ENCODE results near the gene TYW5.

DNA sequence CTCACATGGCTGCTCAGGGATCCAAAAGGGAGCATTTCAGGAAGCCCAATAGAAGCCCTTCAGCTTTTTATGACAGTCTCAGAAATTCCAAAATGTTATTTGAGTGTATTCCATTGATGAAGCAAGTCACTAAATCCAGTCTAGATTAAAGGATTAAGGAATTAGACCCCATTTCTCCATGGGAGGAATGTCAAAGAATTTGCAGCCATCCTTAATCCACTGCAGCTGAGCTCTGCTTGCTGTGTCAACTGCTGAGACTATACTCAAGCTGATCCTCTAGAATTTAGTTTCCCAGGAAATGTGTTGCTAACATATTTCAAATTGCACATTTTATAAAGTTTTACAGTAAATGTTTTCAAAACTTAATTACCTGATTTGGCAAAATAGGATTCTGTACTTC, 72.6 kb downstream of the TYW5 start:
- TF ChIP-seq, protein P1, sequence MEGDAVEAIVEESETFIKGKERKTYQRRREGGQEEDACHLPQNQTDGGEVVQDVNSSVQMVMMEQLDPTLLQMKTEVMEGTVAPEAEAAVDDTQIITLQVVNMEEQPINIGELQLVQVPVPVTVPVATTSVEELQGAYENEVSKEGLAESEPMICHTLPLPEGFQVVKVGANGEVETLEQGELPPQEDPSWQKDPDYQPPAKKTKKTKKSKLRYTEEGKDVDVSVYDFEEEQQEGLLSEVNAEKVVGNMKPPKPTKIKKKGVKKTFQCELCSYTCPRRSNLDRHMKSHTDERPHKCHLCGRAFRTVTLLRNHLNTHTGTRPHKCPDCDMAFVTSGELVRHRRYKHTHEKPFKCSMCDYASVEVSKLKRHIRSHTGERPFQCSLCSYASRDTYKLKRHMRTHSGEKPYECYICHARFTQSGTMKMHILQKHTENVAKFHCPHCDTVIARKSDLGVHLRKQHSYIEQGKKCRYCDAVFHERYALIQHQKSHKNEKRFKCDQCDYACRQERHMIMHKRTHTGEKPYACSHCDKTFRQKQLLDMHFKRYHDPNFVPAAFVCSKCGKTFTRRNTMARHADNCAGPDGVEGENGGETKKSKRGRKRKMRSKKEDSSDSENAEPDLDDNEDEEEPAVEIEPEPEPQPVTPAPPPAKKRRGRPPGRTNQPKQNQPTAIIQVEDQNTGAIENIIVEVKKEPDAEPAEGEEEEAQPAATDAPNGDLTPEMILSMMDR (conservative IDR thresholded peaks at IDR 0.05; ENCODE audit: low read depth, low read length) = no peak
- TF ChIP-seq EZH2phosphoT487 (IDR thresholded peaks at IDR 0.05; ENCODE audit: borderline replicate concordance, low read length) (no peak), EZH2 (IDR thresholded peaks at IDR 0.05; ENCODE audit: low read length, unreplicated experiment) (no peak)

All from PC-3 (cell line).